Glutamatergic neuron (in vitro differentiated cells): ENCODE measurements around the gene C1orf159. TPM values are rescaled to one million over a fixed set of nuclear protein-coding genes. Genes with fewer than 3 reads are reported as not detected.
A peak's percentile ranks its signal among the peaks of the same experiment; 100 is the strongest.

Experiments used
- DNase-seq: peaks from one replicate; pipeline ENCODE4 v3.0.0; 2022
- H3K27ac Mint-ChIP-seq: one replicate; pipeline ENCODE4 v1.8.0; 2020; ENCODE audit warnings: mild to moderate bottlenecking, mixed read lengths, inconsistent platforms; ENCODE audit not compliant: unreplicated experiment
- H3K27me3 Mint-ChIP-seq: one replicate; pipeline ENCODE4 v1.8.0; 2020; ENCODE audit warnings: mild to moderate bottlenecking, moderate library complexity, mixed read lengths, inconsistent platforms; ENCODE audit not compliant: unreplicated experiment
- H3K36me3 Mint-ChIP-seq: one replicate; pipeline ENCODE4 v1.8.0; 2020; ENCODE audit warnings: mild to moderate bottlenecking, mixed read lengths, inconsistent platforms; ENCODE audit not compliant: unreplicated experiment
- H3K4me1 Mint-ChIP-seq: one replicate; pipeline ENCODE4 v1.8.0; 2020; ENCODE audit warnings: mild to moderate bottlenecking, low read depth, mixed read lengths, inconsistent platforms; ENCODE audit not compliant: unreplicated experiment
- H3K4me3 Mint-ChIP-seq: one replicate; pipeline ENCODE4 v1.8.0; 2020; ENCODE audit warnings: mild to moderate bottlenecking, mixed read lengths, inconsistent platforms; ENCODE audit not compliant: unreplicated experiment
- H3K9me3 Mint-ChIP-seq: one replicate; pipeline ENCODE4 v1.8.0; 2020; ENCODE audit warnings: mild to moderate bottlenecking, moderate library complexity, mixed read lengths, inconsistent platforms; ENCODE audit not compliant: unreplicated experiment
- CTCF ChIP-seq: fragments of 200-600 bp; sonication (generic); IDR thresholded peaks from one replicate; pipeline ENCODE4 v1.5.0; 2021; ENCODE audit not compliant: partially characterized antibody, unreplicated experiment
- total RNA-seq: library from RNA; stranded (reverse); fragmentation: NEBNext Ultra II Directional; extraction: Animal tissue kit (Norgen Biotek cat#: 25700); gene quantifications from one replicate; pipeline ENCODE4 v1.2.1, GENCODE V29; 2021; ENCODE audit not compliant: unreplicated experiment

The C1orf159 gene
- total RNA-seq, 1 donor from 2014 or later = 24.5 TPM

- Mint-ChIP-seq H3K27me3 (peaks cover 19% of the 10 kb centered on the region), H3K36me3 (peaks cover 4% of the 10 kb centered on the region), H3K4me1 (peaks cover 19% of the 10 kb centered on the region), H3K4me3 (no peak overlapping the region), H3K27ac (no peak overlapping the region), H3K9me3 (peaks cover 6% of the 10 kb centered on the region)
- DNase-seq = no peak
- no peak for TF ChIP-seq CTCF
Observed at GRCh38 chr1:1128454-1129139, 12.7 kb upstream of the C1orf159 start.

DNA sequence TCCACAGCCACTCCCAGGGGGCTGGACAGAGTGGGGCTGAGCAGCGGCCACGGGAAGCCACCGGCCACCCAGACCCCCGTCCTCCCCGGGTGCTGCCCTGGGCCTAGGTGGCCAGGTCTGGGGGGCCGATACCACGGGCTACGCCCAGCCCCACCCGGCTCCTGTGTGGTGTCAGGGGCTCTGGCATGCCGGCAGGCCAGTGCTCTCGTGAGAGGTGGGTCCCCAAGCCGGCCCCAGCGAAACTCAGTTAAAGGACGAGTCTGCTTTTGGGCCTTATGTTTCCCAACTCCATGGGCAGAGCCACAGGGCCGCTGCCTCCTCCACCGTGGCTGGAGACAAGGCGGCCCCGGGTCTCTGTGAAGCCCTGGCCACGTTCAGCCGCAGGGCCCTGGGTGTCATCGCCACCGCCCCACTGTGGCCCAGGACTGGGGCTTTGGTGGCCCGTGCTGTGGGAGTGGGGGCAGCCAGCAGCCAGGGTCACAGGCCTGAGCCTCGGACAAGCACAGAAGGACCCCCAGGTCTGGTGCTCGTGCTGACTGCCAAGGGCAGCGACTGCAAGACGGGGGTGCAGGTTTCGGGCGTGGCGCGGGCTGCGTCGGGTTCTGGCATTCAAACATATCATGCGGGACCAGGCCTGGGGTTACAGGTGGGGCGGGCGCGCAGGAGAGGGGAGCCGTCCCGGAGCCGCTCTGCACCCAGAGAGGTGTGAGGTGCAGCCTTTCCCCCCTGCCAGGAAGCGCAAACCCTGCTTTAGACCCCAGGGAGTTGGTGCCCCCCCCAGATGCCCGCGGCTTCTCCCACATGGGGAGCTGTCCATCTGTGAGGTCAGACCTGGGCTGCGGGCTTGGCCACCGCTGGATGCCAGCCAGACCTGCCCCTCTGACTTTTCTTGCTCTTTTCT, 11.9 kb upstream of the C1orf159 start:
- no peak for DNase-seq
- TF ChIP-seq CTCF = no peak
- Mint-ChIP-seq H3K36me3 (peaks cover 4% of the 10 kb centered on the region), H3K4me1 (peaks cover 23% of the 10 kb centered on the region), H3K4me3 (no peak overlapping the region), H3K27me3 (peaks cover 22% of the 10 kb centered on the region), H3K9me3 (peaks cover 12% of the 10 kb centered on the region), H3K27ac (no peak overlapping the region)

DNA sequence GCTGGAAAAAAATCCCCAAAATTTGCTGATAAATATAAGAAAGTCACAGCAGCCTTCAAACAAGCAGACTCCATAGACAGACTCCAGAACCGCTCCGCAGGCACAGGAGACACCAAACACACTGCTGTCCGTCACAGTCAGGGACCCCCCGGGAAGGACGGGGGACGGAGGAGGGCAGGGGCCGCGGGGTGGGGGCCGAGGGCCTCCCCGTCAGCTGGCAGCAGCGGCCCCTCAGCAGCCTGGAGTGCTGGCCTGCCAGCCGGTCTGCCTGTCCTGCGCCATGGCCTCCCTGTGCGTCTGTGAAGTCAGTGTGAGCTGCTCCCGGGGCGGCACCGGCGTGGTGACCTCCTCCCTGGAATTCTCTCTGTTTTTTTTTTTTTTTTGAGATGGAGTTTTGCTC, 10.1 kb upstream of the C1orf159 start:
- no peak for TF ChIP-seq CTCF
- H3K4me1 Mint-ChIP-seq = peaks cover 21% of the 10 kb centered on the region
- H3K9me3 Mint-ChIP-seq = peaks cover 12% of the 10 kb centered on the region
- no peak overlapping the region for H3K27ac Mint-ChIP-seq
- DNase-seq = peak; percentile 12
- H3K4me3 Mint-ChIP-seq = no peak overlapping the region
- peaks cover 15% of the 10 kb centered on the region for H3K27me3 Mint-ChIP-seq
- H3K36me3 Mint-ChIP-seq = no peaks in the 10 kb centered on the region

DNA sequence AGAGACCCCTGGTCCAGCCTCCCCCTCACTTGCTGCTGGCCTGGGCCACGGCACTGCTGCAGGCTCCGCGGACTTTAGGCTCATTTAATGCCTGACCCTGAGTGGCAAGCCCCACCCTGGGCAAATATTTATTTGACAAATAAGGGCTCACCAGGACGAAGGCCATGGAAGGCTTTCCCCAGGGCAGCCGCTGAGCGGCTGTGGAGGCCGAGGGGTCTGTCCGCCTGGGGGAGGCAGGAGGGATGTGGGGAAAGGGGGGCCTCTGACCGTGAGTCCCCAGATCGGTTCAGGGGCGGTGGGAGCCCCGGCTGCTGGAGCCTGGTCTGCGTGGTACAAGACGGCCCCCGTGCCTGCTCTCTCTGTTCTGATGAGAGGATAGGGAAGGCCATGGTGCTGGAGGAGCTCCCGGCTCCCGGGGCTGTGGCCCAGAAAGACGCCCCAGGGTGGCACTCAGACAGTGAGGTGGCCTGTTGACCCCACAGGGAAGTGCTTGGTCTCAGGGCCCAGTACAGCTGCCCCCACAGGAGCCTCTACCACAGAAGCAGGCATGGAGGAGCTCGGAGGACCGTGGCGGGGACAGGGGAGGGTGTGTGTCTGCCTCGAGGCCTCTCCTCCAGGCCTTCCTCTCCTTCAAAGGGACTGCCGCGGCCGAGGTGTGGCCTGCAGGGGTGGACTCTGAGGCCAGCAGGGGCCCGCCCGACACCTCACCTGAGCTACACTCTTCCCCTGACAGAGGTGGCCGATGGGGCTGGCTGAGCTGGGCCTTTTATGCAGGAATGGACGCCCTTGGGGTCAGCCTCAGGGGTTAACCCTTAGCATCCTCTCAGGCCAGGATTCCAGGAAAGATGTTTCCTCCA, 9.1 kb upstream of the C1orf159 start:
- no peaks in the 10 kb centered on the region for H3K36me3 Mint-ChIP-seq
- peaks cover 17% of the 10 kb centered on the region for H3K4me1 Mint-ChIP-seq
- TF ChIP-seq CTCF = no peak
- H3K4me3 Mint-ChIP-seq = no peak overlapping the region
- peak; percentile 18 for DNase-seq
- no peak overlapping the region for H3K27ac Mint-ChIP-seq
- peaks cover 12% of the 10 kb centered on the region for H3K9me3 Mint-ChIP-seq
- peaks cover 15% of the 10 kb centered on the region for H3K27me3 Mint-ChIP-seq
